Gastrocnemius medialis (tissue), 4 donors: ENCODE results near the gene CLPSL1.

Experiments used
- CTCF ChIP-seq, 5 experiments: fragments of 450-650 bp in 3 of 5; fragments of 200-600 bp in 2 of 5; sonication (generic) in 2 of 5; IDR thresholded peaks in 4 of 5; conservative IDR thresholded peaks in 1 of 5; 1 replicate in 4 of 5; 2 replicates in 1 of 5; pipeline ENCODE4 v1.5.1; 2016 to 2019; ENCODE audit warnings: antibody characterized with exemption in 5 of 5, mild to moderate bottlenecking in 3 of 5, moderate library complexity in 3 of 5
- POLR2A ChIP-seq, 2 donors: fragments of 450-650 bp; IDR thresholded peaks; one replicate each; pipeline ENCODE4 v1.6.1; 2017; ENCODE audit warnings: antibody characterized with exemption in 2 of 2, mild to moderate bottlenecking in 2 of 2, moderate library complexity in 2 of 2

- TF ChIP-seq CTCF (IDR thresholded peaks at IDR 0.05 in 4 of 5, conservative IDR thresholded peaks at IDR 0.05 in 1 of 5) (no peak), POLR2A (IDR thresholded peaks at IDR 0.05) (no peak)
Measured at GRCh38 chr6:35811699-35811995, 30.8 kb downstream of the CLPSL1 start.
